ENCODE results near the gene ADGRF3.

GRCh38 chr2:26335231-26335630 is 11.4 kb downstream of the ADGRF3 start:
- TF ChIP-seq POLR2A (IDR thresholded peaks at IDR 0.05) = no peak
- no peak for TF ChIP-seq POLR2AphosphoS5 (IDR thresholded peaks at IDR 0.05)
